Astrocyte of the cerebellum (primary cell): ENCODE measurements around the gene IPO9.
"Not testable (repeated sequence)": the region's sequence is repeated elsewhere in the genome, so short reads cannot be mapped to it uniquely, and the experiment has no call there.

Experiments used
- DNase-seq: peaks from one replicate; pipeline ENCODE4 v3.0.0-alpha.2; 2011; ENCODE audit warnings: low read depth
- H3K4me3 ChIP-seq: 2 replicates; pipeline ENCODE4 v1.5.1; 2011; ENCODE audit warnings: mild to moderate bottlenecking, low read depth, low read length, moderate library complexity
- CTCF ChIP-seq: IDR thresholded peaks from 2 replicates; pipeline ENCODE4 v1.5.1; 2012; ENCODE audit warnings: low read length, low read depth, moderate library complexity, mild to moderate bottlenecking; ENCODE audit errors: missing control alignments
- in situ Hi-C: cut with HindIII; loops from 2 replicates; pipeline ENCODE4 v1.10.0; 2017; ENCODE audit warnings: low sequenced_read_pairs

Gene IPO9

GRCh38 chr1:201850053-201850397 is 21.1 kb downstream of the IPO9 start:
- in situ Hi-C loops = no loop called here
- no peak for TF ChIP-seq CTCF
- peak; percentile 94 for DNase-seq
- H3K4me3 ChIP-seq = no peak overlapping the region

- H3K4me3 ChIP-seq = no peak overlapping the region
- in situ Hi-C loops = no loop called here
- no peak for TF ChIP-seq CTCF
- no peak for DNase-seq
These were observed 23.0 kb downstream of the IPO9 start for GRCh38 chr1:201851949-201852348.

GRCh38 chr1:201856722-201857121 is 27.8 kb downstream of the IPO9 start:
- in situ Hi-C loops = not testable (repeated sequence)

GRCh38 chr1:201859424-201859823 is 30.5 kb downstream of the IPO9 start:
- in situ Hi-C loops = no loop called here
- no peak for TF ChIP-seq CTCF
- DNase-seq = no peak
- no peak overlapping the region for H3K4me3 ChIP-seq

More at GRCh38 chr1:201856722-201857121, 27.8 kb downstream of the IPO9 start:
- not testable (repeated sequence) for DNase-seq, H3K4me3 ChIP-seq

GRCh38 chr1:201861448-201861847 is 32.5 kb downstream of the IPO9 start:
- TF ChIP-seq CTCF = no peak
- in situ Hi-C loops = no loop called here
- no peak for DNase-seq
- no peak overlapping the region for H3K4me3 ChIP-seq

- no peak for DNase-seq
- no peak overlapping the region for H3K4me3 ChIP-seq
- no peak for TF ChIP-seq CTCF
- in situ Hi-C loops = no loop called here
These were observed 41.4 kb downstream of the IPO9 start for GRCh38 chr1:201870397-201870796.

GRCh38 chr1:201874672-201875071 is 45.7 kb downstream of the IPO9 start:
- TF ChIP-seq CTCF = no peak
- H3K4me3 ChIP-seq = no peak overlapping the region
- in situ Hi-C loops = no loop called here
- DNase-seq = no peak
